GM12878 (cell line): ENCODE results near the gene TPGS1. TPM values are rescaled to one million over a fixed set of nuclear protein-coding genes. Genes with fewer than 3 reads are reported as not detected.

Experiments used
- CBX5 ChIP-seq: sonication (generic); IDR thresholded peaks from 2 replicates; pipeline ENCODE4 v1.6.1; 2016; ENCODE audit warnings: low read depth, moderate library complexity, mild to moderate bottlenecking, inconsistent platforms
- SMC3 ChIP-seq: IDR thresholded peaks from 2 replicates; pipeline ENCODE4 v1.6.1; 2011; ENCODE audit warnings: low read length, improper control_type of control experiment, borderline replicate concordance
- polyA plus RNA-seq, 11 experiments: library from polyadenylated mRNA; depleted of rRNA in 4 of 11; unstranded in 6 of 11; stranded (reverse) in 5 of 11; fragments of >200 nt; fragmentation: Nextera tagmentation in 4 of 11; fragmentation: Illumina TruSeq in 1 of 11; extraction: Ambion mirVana in 4 of 11; extraction: Trizol in 1 of 11; gene quantifications; 1 replicate in 1 of 11; 2 replicates in 10 of 11; pipeline versions ENCODE4 v1.2.1 to v1.2.3, GENCODE V29; 2011 to 2016; ENCODE audit warnings: inconsistent platforms in 2 of 11, missing spikeins in 2 of 11, low read depth in 1 of 11
- total RNA-seq, 4 experiments: library from RNA; depleted of rRNA in 3 of 4; stranded (reverse); fragments of >200 nt in 3 of 4; fragmentation: Illumina TruSeq in 1 of 4; extraction: Trizol in 1 of 4; gene quantifications; 2 replicates each; pipeline versions ENCODE4 v1.2.1 to v1.2.3, GENCODE V29; 2013 to 2021
- TF ChIP-seq, protein P1 (sequence below): IDR thresholded peaks from 2 replicates; pipeline ENCODE4 v1.6.1; 2011; ENCODE audit warnings: mild to moderate bottlenecking, low read depth, low read length, moderate library complexity; ENCODE audit not compliant: insufficient replicate concordance
- TF ChIP-seq, protein P2 (sequence below): fragments of 450-650 bp; IDR thresholded peaks from 2 replicates; pipeline ENCODE4 v1.6.1; 2017; ENCODE audit warnings: borderline replicate concordance
- TF ChIP-seq, protein P3 (sequence below): fragments of 450-650 bp; formaldehyde crosslinking; IDR thresholded peaks from 2 replicates; pipeline ENCODE4 v1.4.0; 2022; ENCODE audit warnings: mild to moderate bottlenecking, moderate library complexity
- TF ChIP-seq, protein P4 (sequence below): IDR thresholded peaks from 2 replicates; pipeline ENCODE4 v1.6.1; 2011; ENCODE audit warnings: borderline replicate concordance, low read depth, mild to moderate bottlenecking, moderate library complexity, mixed read lengths, low read length; ENCODE audit not compliant: insufficient read depth; ENCODE audit errors: extremely low read length

TPGS1 gene
- total and polyA plus RNA-seq, 10 of the 15 experiments (the other 5 are each of a cell fraction or from before 2014, with no cell fraction given), result 0.24 to 24.7 (median 7.7) TPM; not detected in 2

DNA sequence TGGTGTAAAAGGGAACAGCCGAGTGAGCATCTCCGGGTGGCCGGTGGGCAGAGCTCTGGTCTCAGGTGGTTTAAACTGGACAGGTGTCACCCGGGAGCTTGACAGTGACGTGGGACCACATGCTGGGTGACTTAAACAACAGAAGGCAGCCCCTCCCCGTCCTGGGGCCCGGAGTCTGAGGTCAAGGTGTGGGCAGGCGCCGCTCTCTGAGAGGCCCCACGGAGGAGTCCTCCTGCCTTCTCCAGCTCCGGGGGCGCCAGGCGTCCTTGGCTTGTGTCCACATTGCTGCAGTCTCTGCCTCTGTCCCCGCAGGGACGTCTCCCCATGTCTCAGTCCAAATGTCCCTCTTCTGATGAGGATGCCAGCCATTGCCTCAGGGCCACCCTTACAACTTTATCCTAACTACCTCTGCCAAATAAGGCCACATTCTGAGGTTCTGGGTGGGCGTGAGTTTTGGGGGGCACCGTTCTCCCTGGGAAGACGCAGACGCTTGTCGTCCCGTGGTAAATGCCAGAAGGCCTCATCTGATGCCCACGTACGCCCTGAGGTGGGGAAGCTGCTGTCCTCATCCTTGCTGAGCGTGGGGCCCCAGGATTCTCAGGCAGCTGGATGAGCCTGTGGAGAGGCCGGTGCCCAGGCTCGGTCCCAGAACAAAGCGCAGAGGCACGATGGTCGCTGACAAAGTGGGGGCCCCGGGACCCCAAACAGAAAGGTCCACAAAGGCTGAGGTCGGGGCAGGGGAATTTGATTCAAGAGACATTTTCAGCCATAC, 49.5 kb downstream of the TPGS1 start (continued):
- TF ChIP-seq, protein P1, sequence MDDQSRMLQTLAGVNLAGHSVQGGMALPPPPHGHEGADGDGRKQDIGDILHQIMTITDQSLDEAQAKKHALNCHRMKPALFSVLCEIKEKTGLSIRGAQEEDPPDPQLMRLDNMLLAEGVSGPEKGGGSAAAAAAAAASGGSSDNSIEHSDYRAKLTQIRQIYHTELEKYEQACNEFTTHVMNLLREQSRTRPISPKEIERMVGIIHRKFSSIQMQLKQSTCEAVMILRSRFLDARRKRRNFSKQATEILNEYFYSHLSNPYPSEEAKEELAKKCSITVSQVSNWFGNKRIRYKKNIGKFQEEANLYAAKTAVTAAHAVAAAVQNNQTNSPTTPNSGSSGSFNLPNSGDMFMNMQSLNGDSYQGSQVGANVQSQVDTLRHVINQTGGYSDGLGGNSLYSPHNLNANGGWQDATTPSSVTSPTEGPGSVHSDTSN, result no peak
- no peak for TF ChIP-seq SMC3
- TF ChIP-seq, protein P2, sequence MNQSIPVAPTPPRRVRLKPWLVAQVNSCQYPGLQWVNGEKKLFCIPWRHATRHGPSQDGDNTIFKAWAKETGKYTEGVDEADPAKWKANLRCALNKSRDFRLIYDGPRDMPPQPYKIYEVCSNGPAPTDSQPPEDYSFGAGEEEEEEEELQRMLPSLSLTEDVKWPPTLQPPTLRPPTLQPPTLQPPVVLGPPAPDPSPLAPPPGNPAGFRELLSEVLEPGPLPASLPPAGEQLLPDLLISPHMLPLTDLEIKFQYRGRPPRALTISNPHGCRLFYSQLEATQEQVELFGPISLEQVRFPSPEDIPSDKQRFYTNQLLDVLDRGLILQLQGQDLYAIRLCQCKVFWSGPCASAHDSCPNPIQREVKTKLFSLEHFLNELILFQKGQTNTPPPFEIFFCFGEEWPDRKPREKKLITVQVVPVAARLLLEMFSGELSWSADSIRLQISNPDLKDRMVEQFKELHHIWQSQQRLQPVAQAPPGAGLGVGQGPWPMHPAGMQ, result no peak
- TF ChIP-seq, protein P3, sequence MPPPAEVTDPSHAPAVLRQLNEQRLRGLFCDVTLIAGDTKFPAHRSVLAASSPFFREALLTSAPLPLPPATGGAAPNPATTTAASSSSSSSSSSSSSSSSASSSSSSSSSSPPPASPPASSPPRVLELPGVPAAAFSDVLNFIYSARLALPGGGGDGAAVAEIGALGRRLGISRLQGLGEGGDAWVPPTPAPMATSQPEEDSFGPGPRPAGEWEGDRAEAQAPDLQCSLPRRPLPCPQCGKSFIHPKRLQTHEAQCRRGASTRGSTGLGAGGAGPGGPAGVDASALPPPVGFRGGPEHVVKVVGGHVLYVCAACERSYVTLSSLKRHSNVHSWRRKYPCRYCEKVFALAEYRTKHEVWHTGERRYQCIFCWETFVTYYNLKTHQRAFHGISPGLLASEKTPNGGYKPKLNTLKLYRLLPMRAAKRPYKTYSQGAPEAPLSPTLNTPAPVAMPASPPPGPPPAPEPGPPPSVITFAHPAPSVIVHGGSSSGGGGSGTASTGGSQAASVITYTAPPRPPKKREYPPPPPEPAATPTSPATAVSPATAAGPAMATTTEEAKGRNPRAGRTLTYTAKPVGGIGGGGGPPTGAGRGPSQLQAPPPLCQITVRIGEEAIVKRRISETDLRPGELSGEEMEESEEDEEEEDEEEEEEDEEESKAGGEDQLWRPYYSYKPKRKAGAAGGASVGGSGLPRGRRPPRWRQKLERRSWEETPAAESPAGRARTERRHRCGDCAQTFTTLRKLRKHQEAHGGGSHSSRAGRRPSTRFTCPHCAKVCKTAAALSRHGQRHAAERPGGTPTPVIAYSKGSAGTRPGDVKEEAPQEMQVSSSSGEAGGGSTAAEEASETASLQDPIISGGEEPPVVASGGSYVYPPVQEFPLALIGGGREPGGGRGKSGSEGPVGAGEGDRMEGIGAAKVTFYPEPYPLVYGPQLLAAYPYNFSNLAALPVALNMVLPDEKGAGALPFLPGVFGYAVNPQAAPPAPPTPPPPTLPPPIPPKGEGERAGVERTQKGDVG (CRISPR knock-in tag), result no peak
- TF ChIP-seq CBX5, result no peak
- TF ChIP-seq, protein P4, sequence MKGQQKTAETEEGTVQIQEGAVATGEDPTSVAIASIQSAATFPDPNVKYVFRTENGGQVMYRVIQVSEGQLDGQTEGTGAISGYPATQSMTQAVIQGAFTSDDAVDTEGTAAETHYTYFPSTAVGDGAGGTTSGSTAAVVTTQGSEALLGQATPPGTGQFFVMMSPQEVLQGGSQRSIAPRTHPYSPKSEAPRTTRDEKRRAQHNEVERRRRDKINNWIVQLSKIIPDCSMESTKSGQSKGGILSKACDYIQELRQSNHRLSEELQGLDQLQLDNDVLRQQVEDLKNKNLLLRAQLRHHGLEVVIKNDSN, result no peak
